Heart right ventricle (tissue), 16 donors: ENCODE data around the gene PARD3. TPM values are rescaled to one million over a fixed set of nuclear protein-coding genes. Genes with fewer than 3 reads are reported as not detected.

ENCODE experiments used
- ATAC-seq, 8 donors: fragments of 200-7000 bp; cut with Tn5 transposase; one replicate each; pipeline ENCODE4 v1.9.1; 2020; ENCODE audit warnings: mild to moderate bottlenecking in 8 of 8, moderate library complexity in 8 of 8, moderate number of reproducible peaks in 1 of 8
- DNase-seq, 2 donors: peaks; one replicate each; pipeline ENCODE4 v3.0.0-alpha.2; 2020
- H3K27ac ChIP-seq, 10 donors: fragments of 200-600 bp; sonication (generic) in 2 of 10; one replicate each; pipeline versions ENCODE4 v1.5.0 to v1.8.0; 2020 to 2022; ENCODE audit warnings: mild to moderate bottlenecking in 3 of 10
- H3K27me3 ChIP-seq, 7 donors: fragments of 200-600 bp; one replicate each; pipeline ENCODE4 v1.8.0; 2021 to 2022; ENCODE audit warnings: mild to moderate bottlenecking in 2 of 7
- H3K36me3 ChIP-seq, 9 donors: fragments of 200-600 bp; sonication (generic) in 1 of 9; one replicate each; pipeline versions ENCODE4 v1.5.0 to v1.8.0; 2020 to 2022; ENCODE audit warnings: mild to moderate bottlenecking in 2 of 9
- H3K4me1 ChIP-seq, 9 donors: fragments of 200-600 bp; sonication (generic) in 1 of 9; one replicate each; pipeline versions ENCODE4 v1.5.0 to v1.8.0; 2020 to 2022; ENCODE audit warnings: mild to moderate bottlenecking in 4 of 9
- H3K4me3 ChIP-seq, 10 donors: fragments of 200-600 bp; sonication (generic) in 2 of 10; one replicate each; pipeline versions ENCODE4 v1.5.0 to v1.8.0; 2020 to 2022; ENCODE audit warnings: mild to moderate bottlenecking in 7 of 10, moderate library complexity in 2 of 10
- H3K9me3 ChIP-seq, 11 donors: fragments of 200-600 bp in 10 of 11; sonication (generic) in 2 of 11; one replicate each; pipeline versions ENCODE4 v1.5.0 to v1.8.0; 2013 to 2022; ENCODE audit warnings: mild to moderate bottlenecking in 2 of 11, control low read depth in 1 of 11, moderate library complexity in 1 of 11
- WGBS, 2 donors: extraction: QIAGEN DNeasy Blood & Tissue Kit; methylation state at CpG; one replicate each; pipeline ENCODE4 v1.1.7; 2013; ENCODE audit warnings: inconsistent platforms in 1 of 2; 5-methylcytosine and 5-hydroxymethylcytosine counted together
- intact Hi-C, 10 donors: fragments of 100-400 bp; cut with DNase I; formaldehyde crosslinking; loops; one replicate each; pipeline versions ENCODE4 v1.11.1 to v1.14.2; 2022
- polyA plus RNA-seq, 2 donors: library from polyadenylated mRNA; stranded (reverse); fragments of 200-250 nt; gene quantifications; one replicate each; pipeline ENCODE4 v1.2.3, GENCODE V29; 2013
- total RNA-seq, 10 donors: library from RNA; stranded (reverse); fragmentation: NEBNext Ultra II Directional in 3 of 10; extraction: Animal tissue kit (Norgen Biotek cat#: 25700) in 3 of 10; gene quantifications; one replicate each; pipeline versions ENCODE4 v1.2.1 to v1.2.4, GENCODE V29; 2021 to 2023
- TF ChIP-seq, protein P1 (sequence below), 9 donors: fragments of 200-600 bp; sonication (generic) in 2 of 9; IDR thresholded peaks; one replicate each; pipeline versions ENCODE4 v1.5.0 to v1.8.0; 2021 to 2022; ENCODE audit warnings: antibody characterized with exemption in 9 of 9, mild to moderate bottlenecking in 5 of 9, moderate library complexity in 1 of 9
- donor health status: Arrhythmogenic right ventricular cardiomyopathy.
- donor health status: ischemic (EF 13 %, LVEDD 7.1; RV severe dilation, severe dysfunction).
- donor health status: healthy with polysubstance abuse.
- donor health status: DM: no; HTN: yes; CAD: no.
- donor health status: DM: no; HTN: no; CAD: no.
- donor health status: ischemic (EF 25% LVEDD 6.9; RV normal size, moderate dysfunction).
- donor health status: ischemic (EF 25% LVEDD 5.7; RV mildly dilated, moderate dysfunction).
- donor health status: healthy.
- donor health status: DM: yes; HTN: yes; CAD: no.
- donor health status: Ischemic cardiomyopathy.
- donor health status: ischemic (EF 35%, LVEDD 5.7; RV mildly dilated, moderate dysfunction).
- donor health status: nonischemic (EF 11% LVEDD 7.7; RV severe dilation, severe dysfunction).
- donor health status: DM: yes; HTN: yes; CAD: no.
- donor health status: PGD.
- donor health status: ischemic (EF 29% LVEDD 5.4; RV normal size, mild dysfunction).
- donor health status: nonischemic (EF 23%, LVEDD 6.1; RV moderate dilation, normal function).

The PARD3 gene
- total and polyA plus RNA-seq, 12 donors: 19.7 to 41.8 (median 34.2) TPM

DNA sequence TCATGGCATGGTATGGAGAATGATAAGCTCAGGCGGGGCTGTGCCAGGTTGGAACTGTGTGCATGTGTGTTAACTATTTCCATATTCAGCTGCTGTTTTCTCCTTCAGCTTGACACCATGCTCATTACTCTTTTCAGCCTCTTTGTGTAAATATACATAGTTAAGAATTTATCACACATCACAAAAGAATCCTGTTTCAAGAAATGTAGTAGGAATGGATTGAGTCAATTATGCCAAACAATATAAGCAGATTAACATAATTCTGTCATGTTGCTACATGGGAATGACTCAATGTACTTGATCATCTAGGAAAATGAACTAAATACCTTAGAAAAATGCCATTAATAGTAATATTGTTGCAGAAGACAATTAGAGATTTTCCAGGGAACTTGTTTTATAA is 687.4 kb downstream of the PARD3 start:
- Histone ChIP-seq H3K9me3 (no peaks in the 10 kb centered on the region), H3K4me3 (no peak overlapping the region), H3K27ac (no peak overlapping the region), H3K36me3 (peaks cover 0 to 10% (median 0%) of the 10 kb centered on the region in 9 donors), H3K27me3 (no peaks in the 10 kb centered on the region), H3K4me1 (peaks cover 0 to 16% (median 0%) of the 10 kb centered on the region in 9 donors)
- no peak for DNase-seq
- TF ChIP-seq, protein P1, sequence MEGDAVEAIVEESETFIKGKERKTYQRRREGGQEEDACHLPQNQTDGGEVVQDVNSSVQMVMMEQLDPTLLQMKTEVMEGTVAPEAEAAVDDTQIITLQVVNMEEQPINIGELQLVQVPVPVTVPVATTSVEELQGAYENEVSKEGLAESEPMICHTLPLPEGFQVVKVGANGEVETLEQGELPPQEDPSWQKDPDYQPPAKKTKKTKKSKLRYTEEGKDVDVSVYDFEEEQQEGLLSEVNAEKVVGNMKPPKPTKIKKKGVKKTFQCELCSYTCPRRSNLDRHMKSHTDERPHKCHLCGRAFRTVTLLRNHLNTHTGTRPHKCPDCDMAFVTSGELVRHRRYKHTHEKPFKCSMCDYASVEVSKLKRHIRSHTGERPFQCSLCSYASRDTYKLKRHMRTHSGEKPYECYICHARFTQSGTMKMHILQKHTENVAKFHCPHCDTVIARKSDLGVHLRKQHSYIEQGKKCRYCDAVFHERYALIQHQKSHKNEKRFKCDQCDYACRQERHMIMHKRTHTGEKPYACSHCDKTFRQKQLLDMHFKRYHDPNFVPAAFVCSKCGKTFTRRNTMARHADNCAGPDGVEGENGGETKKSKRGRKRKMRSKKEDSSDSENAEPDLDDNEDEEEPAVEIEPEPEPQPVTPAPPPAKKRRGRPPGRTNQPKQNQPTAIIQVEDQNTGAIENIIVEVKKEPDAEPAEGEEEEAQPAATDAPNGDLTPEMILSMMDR (IDR thresholded peaks at IDR 0.05): no peak
- intact Hi-C loops: no loop called here
- 63 to 73% methylated on average over 1 of the region's 1 CpG for WGBS, 2 donors
- no peak for ATAC-seq

DNA sequence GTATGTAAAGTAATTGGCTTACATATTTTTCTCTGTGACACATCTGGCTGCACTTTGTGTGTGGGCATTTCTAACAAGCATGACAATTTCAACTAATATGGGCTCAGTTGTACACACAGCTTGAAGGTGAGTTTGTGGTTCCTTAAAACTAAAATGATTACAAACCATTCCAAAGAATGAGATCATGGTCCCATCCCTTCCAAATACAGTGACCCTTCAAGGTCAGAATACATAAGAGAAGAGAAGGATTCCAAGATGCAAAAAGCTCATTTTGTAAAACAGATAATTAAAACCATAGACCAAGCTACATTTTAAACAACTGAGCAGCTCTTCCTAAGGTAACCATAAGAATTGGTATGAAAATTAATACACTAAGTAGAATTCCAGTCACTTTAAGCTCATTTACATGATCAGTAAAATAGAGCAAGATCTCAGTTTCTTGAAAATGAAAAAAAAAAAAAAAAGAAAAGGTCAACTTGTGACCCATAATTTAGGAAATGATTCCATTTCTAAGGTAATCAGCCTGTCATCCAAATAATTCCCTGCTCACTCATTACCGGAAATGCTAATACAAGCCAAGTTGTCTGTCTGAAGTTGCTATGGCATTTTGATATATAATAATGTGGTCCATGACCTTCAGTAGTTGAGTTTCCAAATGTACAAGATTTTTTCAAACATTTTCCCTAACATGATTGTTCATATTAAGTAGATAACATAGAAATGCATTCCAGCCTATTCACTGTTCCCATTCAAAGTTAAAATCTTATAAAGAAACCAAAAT is 688.5 kb downstream of the PARD3 start:
- Histone ChIP-seq H3K9me3 (no peaks in the 10 kb centered on the region), H3K27me3 (no peaks in the 10 kb centered on the region), H3K27ac (no peak overlapping the region), H3K4me1 (peaks cover 0 to 17% (median 4%) of the 10 kb centered on the region in 9 donors), H3K36me3 (peaks cover 0 to 10% (median 0%) of the 10 kb centered on the region in 9 donors), H3K4me3 (no peak overlapping the region)
- TF ChIP-seq, protein P1 (IDR thresholded peaks at IDR 0.05): no peak
- 78 to 86% methylated on average over 1 of the region's 1 CpG for WGBS, 2 donors
- DNase-seq (no peak), ATAC-seq (no peak)
- intact Hi-C loops: no loop called here

DNA sequence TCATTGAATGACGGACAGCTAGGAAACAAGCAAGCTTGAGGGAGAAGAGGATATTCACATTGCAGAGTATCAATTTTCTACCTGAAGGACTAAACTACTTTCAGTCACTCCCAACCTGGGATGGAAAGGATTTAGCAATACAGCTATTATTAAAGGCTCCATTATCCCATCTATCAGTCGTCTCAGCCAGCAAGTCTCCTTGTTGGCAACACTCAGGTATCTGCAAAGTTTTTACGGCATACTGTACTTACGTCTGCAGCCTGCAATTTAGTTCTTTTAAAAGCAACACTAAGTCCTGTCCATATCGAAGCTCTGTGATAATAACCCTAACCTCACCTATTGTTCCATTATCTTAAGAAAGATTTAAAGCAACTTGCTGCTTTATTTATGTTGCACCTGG is 689.4 kb downstream of the PARD3 start:
- WGBS, 2 donors: 62 to 73% methylated on average over 5 of the region's 5 CpGs
- intact Hi-C loops: no loop called here
- H3K27ac ChIP-seq: no peak overlapping the region
- no peaks in the 10 kb centered on the region for H3K27me3 ChIP-seq
- peaks cover 0 to 4% (median 0%) of the 10 kb centered on the region in 9 donors for H3K36me3 ChIP-seq
- H3K9me3 ChIP-seq: no peaks in the 10 kb centered on the region
- no peak overlapping the region for H3K4me3 ChIP-seq
- TF ChIP-seq, protein P1 (IDR thresholded peaks at IDR 0.05): no peak
- ATAC-seq: no peak
- DNase-seq: no peak
- peaks cover 0 to 17% (median 4%) of the 10 kb centered on the region in 9 donors for H3K4me1 ChIP-seq

DNA sequence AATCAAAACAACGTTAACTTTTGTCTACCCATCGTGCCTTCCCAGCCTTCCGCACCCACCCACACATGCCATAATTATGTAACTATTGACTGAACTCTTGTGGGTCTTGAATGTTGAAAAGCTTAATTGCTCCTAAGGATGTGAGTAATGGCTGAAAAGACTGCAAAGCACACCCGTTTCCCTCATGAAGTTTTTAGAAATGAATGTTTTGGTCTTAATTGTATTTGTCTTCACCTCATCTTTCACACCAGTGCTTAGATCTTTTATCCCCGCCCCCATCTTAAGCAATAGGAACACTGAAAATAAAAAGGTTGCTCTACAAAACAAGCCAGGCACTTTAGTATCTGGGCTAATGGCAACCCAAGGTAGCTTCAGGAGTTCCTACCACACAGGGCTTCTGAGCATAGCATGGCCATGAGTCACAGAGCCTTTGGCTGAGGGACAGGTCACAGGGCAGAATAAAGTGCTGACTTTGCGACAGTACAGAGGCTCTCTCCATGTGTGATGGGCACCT is 690.5 kb downstream of the PARD3 start:
- Histone ChIP-seq H3K36me3 (no peaks in the 10 kb centered on the region), H3K9me3 (no peaks in the 10 kb centered on the region), H3K4me1 (peaks cover 0 to 17% (median 4%) of the 10 kb centered on the region in 9 donors), H3K27ac (no peak overlapping the region), H3K4me3 (no peak overlapping the region), H3K27me3 (no peaks in the 10 kb centered on the region)
- TF ChIP-seq, protein P1 (IDR thresholded peaks at IDR 0.05): no peak
- intact Hi-C loops: no loop called here
- peak in 4 of 8 donors; percentile 39 to 87 (median 62) for ATAC-seq
- WGBS, 2 donors: 82 to 84% methylated on average over 6 of the region's 6 CpGs
- no peak for DNase-seq
